SU-DHL-6 (cell line): ENCODE data around the gene NEUROG2.

Experiments
- H2AFZ ChIP-seq: fragments of 200-600 bp; sonication (generic); 2 replicates; pipeline ENCODE4 v1.6.1; 2014; ENCODE audit warnings: low read depth, mild to moderate bottlenecking, moderate library complexity, mixed read lengths, antibody characterized with exemption, low read length; ENCODE audit not compliant: severe bottlenecking
- H3F3A ChIP-seq: fragments of 200-600 bp; shearing (Covaris generic); 2 replicates; pipeline ENCODE4 v1.6.0; 2016; ENCODE audit warnings: antibody characterized with exemption, mild to moderate bottlenecking; ENCODE audit not compliant: insufficient read depth
- H3K27ac ChIP-seq: fragments of 200-600 bp; sonication (generic); 2 replicates; pipeline ENCODE4 v1.5.1; 2016; ENCODE audit warnings: low read depth, mild to moderate bottlenecking, low read length, moderate library complexity, mixed read lengths
- H3K27me3 ChIP-seq: fragments of 200-600 bp; sonication (generic), shearing (Covaris generic); 2 replicates; pipeline ENCODE4 v1.6.0; 2014; ENCODE audit warnings: mild to moderate bottlenecking, low read length
- H3K36me3 ChIP-seq: fragments of 200-600 bp; sonication (generic); 2 replicates; pipeline ENCODE4 v1.6.1; 2014; ENCODE audit warnings: mild to moderate bottlenecking, low read length, mixed read lengths
- H3K4me2 ChIP-seq: fragments of 300-600, 200-600 bp; shearing (Covaris generic), sonication (generic); 2 replicates; pipeline ENCODE4 v1.6.0; 2014; ENCODE audit warnings: low read length, low read depth, mild to moderate bottlenecking; ENCODE audit not compliant: poor library complexity, severe bottlenecking
- H3K4me3 ChIP-seq: fragments of 200-600 bp; sonication (generic); 2 replicates; pipeline ENCODE4 v1.5.1; 2014; ENCODE audit warnings: antibody characterized with exemption, low read length, mild to moderate bottlenecking, mixed read lengths; ENCODE audit not compliant: insufficient read depth, poor library complexity, severe bottlenecking
- H3K79me2 ChIP-seq: fragments of 200-600 bp; sonication (generic); 2 replicates; pipeline ENCODE4 v1.6.1; 2014; ENCODE audit warnings: mild to moderate bottlenecking, low read length, moderate library complexity; ENCODE audit not compliant: insufficient read depth
- H3K9ac ChIP-seq: fragments of 200-600 bp; sonication (generic); 2 replicates; pipeline ENCODE4 v1.7.0; 2014; ENCODE audit warnings: mild to moderate bottlenecking, low read length
- H3K9me2 ChIP-seq: fragments of 200-600 bp; sonication (generic); replicated peaks from 2 replicates; pipeline ENCODE4 v1.6.1; 2014; ENCODE audit warnings: low read length; ENCODE audit not compliant: insufficient read depth
- H3K9me3 ChIP-seq: fragments of 200-600 bp; sonication (generic); 2 replicates; pipeline ENCODE4 v1.6.1; 2014; ENCODE audit warnings: low read length, mixed read lengths; ENCODE audit not compliant: insufficient read depth
- H4K20me1 ChIP-seq: fragments of 200-600 bp; sonication (generic); 2 replicates; pipeline ENCODE4 v1.6.1; 2014; ENCODE audit warnings: low read depth, mild to moderate bottlenecking, antibody characterized with exemption, low read length, moderate library complexity, mixed read lengths
- CTCF ChIP-seq: fragments of 200-600 bp; sonication (generic); IDR thresholded peaks from one replicate; pipeline ENCODE4 v1.5.1; 2017; ENCODE audit warnings: antibody characterized with exemption, mild to moderate bottlenecking, low read length, moderate library complexity; ENCODE audit not compliant: insufficient read depth, poor library complexity, severe bottlenecking
- EZH2phosphoT487 ChIP-seq: fragments of 200-600 bp; sonication (generic), shearing (Covaris generic); conservative IDR thresholded peaks from 2 replicates; pipeline ENCODE4 v1.6.1; 2018; ENCODE audit warnings: mild to moderate bottlenecking, antibody characterized with exemption, low read length, moderate library complexity, mixed read lengths

The NEUROG2 gene

GRCh38 chr4:112485930-112486329 lies 30.1 kb downstream of the NEUROG2 start:
- Histone ChIP-seq H4K20me1 (no peaks in the 10 kb centered on the region), H3K36me3 (no peaks in the 10 kb centered on the region), H3K4me2 (no peak overlapping the region), H3F3A (no peaks in the 10 kb centered on the region), H3K9me2 (no peaks in the 10 kb centered on the region), H3K4me3 (no peak overlapping the region), H3K79me2 (no peaks in the 10 kb centered on the region), H3K27ac (no peak overlapping the region), H3K9ac (no peak overlapping the region), H3K9me3 (no peaks in the 10 kb centered on the region), H3K27me3 (no peaks in the 10 kb centered on the region), H2AFZ (no peak overlapping the region)
- TF ChIP-seq CTCF (no peak), EZH2phosphoT487 (no peak)

- no peaks in the 10 kb centered on the region for H3K9me2 ChIP-seq
- no peak overlapping the region for H3K9ac ChIP-seq
- H3K36me3 ChIP-seq: no peaks in the 10 kb centered on the region
- no peaks in the 10 kb centered on the region for H3K27me3 ChIP-seq
- TF ChIP-seq CTCF: no peak
- TF ChIP-seq EZH2phosphoT487: no peak
- H3K4me3 ChIP-seq: no peak overlapping the region
- H3K27ac ChIP-seq: no peak overlapping the region
- H3K4me2 ChIP-seq: no peak overlapping the region
- no peak overlapping the region for H2AFZ ChIP-seq
- H4K20me1 ChIP-seq: no peaks in the 10 kb centered on the region
- H3K79me2 ChIP-seq: no peaks in the 10 kb centered on the region
- no peaks in the 10 kb centered on the region for H3K9me3 ChIP-seq
- H3F3A ChIP-seq: no peaks in the 10 kb centered on the region
These were observed 42.0 kb downstream of the NEUROG2 start for GRCh38 chr4:112473985-112474384.

- Histone ChIP-seq H3K4me2 (no peak overlapping the region), H3F3A (no peaks in the 10 kb centered on the region), H4K20me1 (no peaks in the 10 kb centered on the region), H3K27ac (no peak overlapping the region), H3K9me3 (no peaks in the 10 kb centered on the region), H2AFZ (no peak overlapping the region), H3K4me3 (no peak overlapping the region), H3K79me2 (no peaks in the 10 kb centered on the region), H3K9ac (no peak overlapping the region), H3K9me2 (no peaks in the 10 kb centered on the region), H3K36me3 (no peaks in the 10 kb centered on the region), H3K27me3 (no peaks in the 10 kb centered on the region)
- TF ChIP-seq CTCF: no peak
- TF ChIP-seq EZH2phosphoT487: no peak
These were observed 43.7 kb downstream of the NEUROG2 start for GRCh38 chr4:112472318-112472717.
